GM18498 (cell line): Measurements from ENCODE around the gene RAMP3.
A peak's percentile ranks its signal among the peaks of the same experiment; 100 is the strongest.
"Not testable (repeated sequence)": the region's sequence is repeated elsewhere in the genome, so short reads cannot be mapped to it uniquely, and the experiment has no call there.

ENCODE experiments used
- ATAC-seq: cut with Tn5 transposase; IDR thresholded peaks from one replicate; pipeline ENCODE4 v1.9.1; 2021; ENCODE audit warnings: mild to moderate bottlenecking, moderate library complexity; ENCODE audit not compliant: unreplicated experiment

Gene RAMP3

GRCh38 chr7:45131891-45132290, 25.7 kb upstream of the RAMP3 start:
- no peak for ATAC-seq

GRCh38 chr7:45132708-45133320, 24.8 kb upstream of the RAMP3 start:
- ATAC-seq, result no peak

GRCh38 chr7:45133352-45133751, 24.2 kb upstream of the RAMP3 start:
- ATAC-seq, result no peak

GRCh38 chr7:45133877-45134276, 23.7 kb upstream of the RAMP3 start:
- no peak for ATAC-seq

GRCh38 chr7:45136106-45137060, 21.2 kb upstream of the RAMP3 start:
- peak; percentile 58 for ATAC-seq

GRCh38 chr7:45138433-45139267, 18.9 kb upstream of the RAMP3 start:
- no peak for ATAC-seq

- ATAC-seq, result no peak
Observed at GRCh38 chr7:45140827-45141226, 16.8 kb upstream of the RAMP3 start.

GRCh38 chr7:45143616-45144015, 14.0 kb upstream of the RAMP3 start:
- ATAC-seq, result no peak

GRCh38 chr7:45145881-45146280, 11.7 kb upstream of the RAMP3 start:
- ATAC-seq, result no peak

- ATAC-seq, result no peak
Observed at GRCh38 chr7:45146531-45147379, 10.8 kb upstream of the RAMP3 start.

- ATAC-seq, result no peak
Observed at GRCh38 chr7:45147858-45148652, 9.5 kb upstream of the RAMP3 start.

- no peak for ATAC-seq
Observed at GRCh38 chr7:45148653-45148973, 9.0 kb upstream of the RAMP3 start.

GRCh38 chr7:45149606-45150005, 8.0 kb upstream of the RAMP3 start:
- no peak for ATAC-seq

GRCh38 chr7:45150199-45150598, 7.4 kb upstream of the RAMP3 start:
- no peak for ATAC-seq

- no peak for ATAC-seq
Observed at GRCh38 chr7:45151131-45151684, 6.4 kb upstream of the RAMP3 start.

GRCh38 chr7:45151967-45152366, 5.6 kb upstream of the RAMP3 start:
- ATAC-seq, result no peak

- ATAC-seq, result no peak
Observed at GRCh38 chr7:45153233-45153632, 4.4 kb upstream of the RAMP3 start.

GRCh38 chr7:45153861-45154260, 3.7 kb upstream of the RAMP3 start:
- not testable (repeated sequence) for ATAC-seq

GRCh38 chr7:45155357-45155900, 2.2 kb upstream of the RAMP3 start:
- ATAC-seq, result no peak
